Nephron (organoid): ENCODE results near the gene CDX2.
A peak's percentile ranks its signal among the peaks of the same experiment; 100 is the strongest.

Source experiments
- H3K27ac Mint-ChIP-seq, 3 experiments: 2 replicates each; pipeline ENCODE4 v1.8.0; 2020; ENCODE audit warnings: mixed read lengths in 3 of 3, mild to moderate bottlenecking in 2 of 3, moderate library complexity in 1 of 3
- H3K27me3 Mint-ChIP-seq: 2 replicates; pipeline ENCODE4 v1.8.0; 2021; ENCODE audit warnings: low read depth, mild to moderate bottlenecking, moderate library complexity, mixed read lengths
- H3K36me3 Mint-ChIP-seq: 2 replicates; pipeline ENCODE4 v1.8.0; 2020; ENCODE audit warnings: low read depth, mixed read lengths
- H3K4me1 Mint-ChIP-seq: 2 replicates; pipeline ENCODE4 v1.8.0; 2020; ENCODE audit warnings: mixed read lengths
- H3K4me3 Mint-ChIP-seq, 3 experiments: 2 replicates each; pipeline ENCODE4 v1.8.0; 2020; ENCODE audit warnings: mild to moderate bottlenecking in 3 of 3, mixed read lengths in 3 of 3, moderate library complexity in 2 of 3
- H3K9me3 Mint-ChIP-seq: 2 replicates; pipeline ENCODE4 v1.8.0; 2020; ENCODE audit warnings: mixed read lengths
- TF ChIP-seq, protein P1 (sequence below), 3 experiments: fragments of 200-600 bp; sonication (generic); IDR thresholded peaks; one replicate each; pipeline ENCODE4 v1.5.0; 2021; ENCODE audit warnings: antibody characterized with exemption in 3 of 3; ENCODE audit not compliant: unreplicated experiment in 3 of 3

The CDX2 gene, protein sequence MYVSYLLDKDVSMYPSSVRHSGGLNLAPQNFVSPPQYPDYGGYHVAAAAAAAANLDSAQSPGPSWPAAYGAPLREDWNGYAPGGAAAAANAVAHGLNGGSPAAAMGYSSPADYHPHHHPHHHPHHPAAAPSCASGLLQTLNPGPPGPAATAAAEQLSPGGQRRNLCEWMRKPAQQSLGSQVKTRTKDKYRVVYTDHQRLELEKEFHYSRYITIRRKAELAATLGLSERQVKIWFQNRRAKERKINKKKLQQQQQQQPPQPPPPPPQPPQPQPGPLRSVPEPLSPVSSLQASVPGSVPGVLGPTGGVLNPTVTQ

DNA sequence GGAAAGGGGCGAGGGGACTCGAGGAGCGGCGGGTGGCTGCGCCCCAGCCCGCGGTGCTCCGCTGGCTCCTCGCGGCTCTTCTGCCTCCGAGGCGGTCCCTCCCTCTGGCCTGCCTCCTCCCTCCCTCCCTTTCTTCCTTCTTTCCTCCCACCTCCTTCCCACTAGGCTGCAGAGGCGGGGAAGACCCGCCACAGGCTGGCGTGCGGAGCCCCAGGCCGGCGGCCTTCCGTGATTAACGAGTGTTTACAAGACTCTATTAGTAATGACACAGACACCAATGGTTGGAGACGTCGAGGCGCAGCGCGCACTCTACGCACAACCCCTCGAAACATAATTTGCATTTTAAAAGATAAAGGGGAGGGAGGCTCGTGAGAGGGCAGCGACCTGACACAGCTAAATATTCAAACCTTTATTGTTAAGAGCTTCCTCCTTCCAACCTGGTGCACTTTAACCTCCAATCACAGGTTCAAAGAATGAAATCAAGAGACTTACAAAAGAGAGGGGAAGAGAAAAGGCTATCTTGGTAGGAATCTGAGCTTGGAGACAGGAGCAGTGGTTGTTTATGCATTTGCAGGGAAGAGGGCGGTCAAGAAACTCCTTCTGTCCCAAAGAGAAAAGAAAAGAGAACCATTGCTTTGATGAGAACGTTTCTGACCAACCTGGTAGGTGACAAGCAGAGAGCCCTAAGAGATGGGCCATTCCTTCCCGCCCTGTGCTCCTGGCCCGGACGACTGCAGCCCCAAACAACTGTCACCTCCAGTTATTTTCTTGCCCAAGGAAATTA, at the start of gene CDX2:
TSS of gene CDX2 (minus strand) at position 234 of the 784 bp plus-strand sequence. CDS start 309 bp downstream, outside the sequence.
- H3K4me1 Mint-ChIP-seq: peaks cover 20% of the 10 kb centered on the region

DNA sequence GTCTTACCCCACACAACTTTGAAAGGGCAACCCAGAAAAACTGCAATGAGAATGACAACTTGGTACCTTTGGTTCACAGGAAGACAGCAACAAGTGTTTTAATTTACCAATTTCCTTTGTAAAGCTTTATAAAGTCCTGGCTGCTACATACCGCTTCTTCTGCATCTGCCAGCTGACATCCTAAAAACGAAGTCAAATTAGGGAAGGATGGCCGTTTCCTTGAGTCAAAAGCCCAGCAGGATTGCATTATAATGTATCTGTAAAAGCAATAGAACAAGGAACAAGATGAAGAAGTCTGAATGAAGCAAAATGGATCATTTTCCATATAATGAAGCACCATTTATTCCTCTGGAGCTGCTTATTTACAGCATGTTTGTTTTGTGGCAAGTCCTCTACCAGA, 45.2 kb upstream of the CDX2 start:
- H3K4me3 Mint-ChIP-seq: no peak overlapping the region
- TF ChIP-seq, protein P1, sequence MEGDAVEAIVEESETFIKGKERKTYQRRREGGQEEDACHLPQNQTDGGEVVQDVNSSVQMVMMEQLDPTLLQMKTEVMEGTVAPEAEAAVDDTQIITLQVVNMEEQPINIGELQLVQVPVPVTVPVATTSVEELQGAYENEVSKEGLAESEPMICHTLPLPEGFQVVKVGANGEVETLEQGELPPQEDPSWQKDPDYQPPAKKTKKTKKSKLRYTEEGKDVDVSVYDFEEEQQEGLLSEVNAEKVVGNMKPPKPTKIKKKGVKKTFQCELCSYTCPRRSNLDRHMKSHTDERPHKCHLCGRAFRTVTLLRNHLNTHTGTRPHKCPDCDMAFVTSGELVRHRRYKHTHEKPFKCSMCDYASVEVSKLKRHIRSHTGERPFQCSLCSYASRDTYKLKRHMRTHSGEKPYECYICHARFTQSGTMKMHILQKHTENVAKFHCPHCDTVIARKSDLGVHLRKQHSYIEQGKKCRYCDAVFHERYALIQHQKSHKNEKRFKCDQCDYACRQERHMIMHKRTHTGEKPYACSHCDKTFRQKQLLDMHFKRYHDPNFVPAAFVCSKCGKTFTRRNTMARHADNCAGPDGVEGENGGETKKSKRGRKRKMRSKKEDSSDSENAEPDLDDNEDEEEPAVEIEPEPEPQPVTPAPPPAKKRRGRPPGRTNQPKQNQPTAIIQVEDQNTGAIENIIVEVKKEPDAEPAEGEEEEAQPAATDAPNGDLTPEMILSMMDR (IDR thresholded peaks at IDR 0.05; ENCODE audit: unreplicated experiment in 3 of 3): no peak
- H3K36me3 Mint-ChIP-seq: no peaks in the 10 kb centered on the region
- H3K27ac Mint-ChIP-seq: no peak overlapping the region
- H3K4me1 Mint-ChIP-seq: no peaks in the 10 kb centered on the region
- H3K27me3 Mint-ChIP-seq: peaks cover 4% of the 10 kb centered on the region
- no peaks in the 10 kb centered on the region for H3K9me3 Mint-ChIP-seq

More for the DNA sequence above, at the start of gene CDX2:
- peaks cover 5% of the 10 kb centered on the region for H3K9me3 Mint-ChIP-seq
- TF ChIP-seq, protein P1 (IDR thresholded peaks at IDR 0.05; ENCODE audit: unreplicated experiment in 3 of 3): no peak
- H3K4me3 Mint-ChIP-seq: peak within 1 kb of the TSS; percentile 44 to 78 (median 46)
- no peak within 1 kb of the TSS for H3K27ac Mint-ChIP-seq
- no peaks in the 10 kb centered on the region for H3K36me3 Mint-ChIP-seq
- H3K27me3 Mint-ChIP-seq: peaks cover 100% of the 10 kb centered on the region

DNA sequence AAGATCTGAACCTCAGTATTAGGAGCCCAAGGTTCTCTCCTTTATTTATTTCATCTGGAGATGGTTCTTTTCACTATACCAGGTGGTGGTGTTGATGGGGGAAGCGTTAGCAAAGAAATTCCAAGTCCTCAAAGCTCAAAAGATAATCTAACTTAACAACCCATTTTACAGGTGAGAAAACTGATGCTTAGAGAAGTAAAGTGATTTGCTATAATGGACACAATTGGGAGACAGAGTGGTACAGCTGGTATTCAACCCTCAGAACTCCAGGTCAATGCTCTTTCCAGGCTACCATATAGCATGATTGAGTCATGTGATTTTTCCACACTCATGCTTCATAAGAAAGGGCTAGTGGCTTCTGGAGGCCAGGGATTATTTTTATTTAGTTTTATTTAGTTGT, 44.4 kb upstream of the CDX2 start:
- H3K9me3 Mint-ChIP-seq: no peaks in the 10 kb centered on the region
- no peaks in the 10 kb centered on the region for H3K36me3 Mint-ChIP-seq
- TF ChIP-seq, protein P1 (IDR thresholded peaks at IDR 0.05; ENCODE audit: unreplicated experiment in 3 of 3): no peak
- no peaks in the 10 kb centered on the region for H3K4me1 Mint-ChIP-seq
- H3K27me3 Mint-ChIP-seq: peaks cover 4% of the 10 kb centered on the region
- no peak overlapping the region for H3K27ac Mint-ChIP-seq
- H3K4me3 Mint-ChIP-seq: no peak overlapping the region

DNA sequence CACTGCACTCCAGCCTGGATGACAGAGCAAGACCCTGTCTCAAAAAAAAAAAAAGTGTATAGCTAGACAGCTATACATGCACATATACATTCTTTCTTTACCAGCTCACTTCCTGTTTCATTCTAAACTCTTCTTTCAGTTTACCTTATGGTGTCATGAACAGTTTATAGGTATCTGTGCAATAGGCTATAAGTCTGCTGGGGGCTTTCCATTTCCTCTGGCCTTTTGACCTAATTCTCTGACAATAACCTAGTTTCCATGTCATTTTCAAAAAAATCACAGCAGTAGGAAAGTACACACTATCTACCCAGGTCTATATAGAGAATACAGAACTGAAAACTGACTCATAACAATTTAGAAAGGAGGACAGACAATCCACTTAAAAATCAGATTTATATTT, 43.8 kb upstream of the CDX2 start:
- Mint-ChIP-seq H3K27ac (no peak overlapping the region), H3K4me1 (no peaks in the 10 kb centered on the region), H3K27me3 (peaks cover 4% of the 10 kb centered on the region), H3K36me3 (no peaks in the 10 kb centered on the region), H3K4me3 (no peak overlapping the region), H3K9me3 (no peaks in the 10 kb centered on the region)
- TF ChIP-seq, protein P1 (IDR thresholded peaks at IDR 0.05; ENCODE audit: unreplicated experiment in 3 of 3): no peak

DNA sequence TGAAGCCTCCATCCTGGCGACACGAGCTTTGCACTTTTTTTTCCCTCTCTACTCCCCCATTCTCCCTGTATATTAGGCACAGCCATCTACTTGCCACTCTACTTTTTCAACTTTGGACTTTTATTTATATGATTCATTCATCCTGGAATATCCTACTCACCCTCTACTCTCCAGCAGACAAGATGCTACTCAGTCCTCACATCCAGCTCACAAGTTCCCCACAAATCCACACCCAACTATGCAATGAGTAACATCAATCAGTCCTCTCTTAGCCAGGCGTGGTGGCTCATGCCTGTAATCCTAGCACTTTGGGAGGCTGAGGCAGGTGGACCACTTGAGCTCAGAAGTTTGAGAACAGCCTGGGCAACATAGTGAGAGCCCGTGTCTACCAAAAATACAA, 43.3 kb upstream of the CDX2 start:
- no peaks in the 10 kb centered on the region for H3K36me3 Mint-ChIP-seq
- H3K4me3 Mint-ChIP-seq: no peak overlapping the region
- H3K27ac Mint-ChIP-seq: no peak overlapping the region
- no peaks in the 10 kb centered on the region for H3K9me3 Mint-ChIP-seq
- H3K4me1 Mint-ChIP-seq: no peaks in the 10 kb centered on the region
- TF ChIP-seq, protein P1 (IDR thresholded peaks at IDR 0.05; ENCODE audit: unreplicated experiment in 3 of 3): no peak
- peaks cover 4% of the 10 kb centered on the region for H3K27me3 Mint-ChIP-seq
